Non-pigmented ciliary epithelial cell (primary cell): ENCODE results near the gene TPRKB.
"Not testable (repeated sequence)": the region's sequence is repeated elsewhere in the genome, so short reads cannot be mapped to it uniquely, and the experiment has no call there.

Experiments used
- DNase-seq: peaks from one replicate; pipeline ENCODE4 v3.0.0-alpha.2; 2010; ENCODE audit warnings: low read depth

Gene TPRKB

GRCh38 chr2:73700131-73700611, 37.0 kb downstream of the TPRKB start:
- DNase-seq, result no peak

DNA sequence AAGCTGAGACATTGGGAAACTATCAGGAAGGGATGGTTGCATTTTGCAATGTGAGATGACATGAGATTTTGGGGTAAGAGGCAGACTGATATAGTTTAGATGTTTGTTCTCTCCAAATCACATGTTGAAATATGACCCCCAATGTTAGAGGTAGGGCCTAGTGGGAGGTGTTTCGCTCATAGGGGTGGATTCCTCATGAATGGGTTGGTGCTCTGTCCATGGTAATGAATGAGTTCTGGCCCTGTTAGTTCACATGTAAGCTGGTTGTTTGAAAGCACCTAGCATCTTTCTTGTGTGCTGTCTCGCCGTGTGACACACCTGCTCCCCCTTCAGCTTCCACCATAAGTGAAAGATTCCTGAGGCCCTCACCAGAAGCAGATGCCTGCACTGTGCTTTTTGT, 37.7 kb downstream of the TPRKB start:
- no peak for DNase-seq

DNA sequence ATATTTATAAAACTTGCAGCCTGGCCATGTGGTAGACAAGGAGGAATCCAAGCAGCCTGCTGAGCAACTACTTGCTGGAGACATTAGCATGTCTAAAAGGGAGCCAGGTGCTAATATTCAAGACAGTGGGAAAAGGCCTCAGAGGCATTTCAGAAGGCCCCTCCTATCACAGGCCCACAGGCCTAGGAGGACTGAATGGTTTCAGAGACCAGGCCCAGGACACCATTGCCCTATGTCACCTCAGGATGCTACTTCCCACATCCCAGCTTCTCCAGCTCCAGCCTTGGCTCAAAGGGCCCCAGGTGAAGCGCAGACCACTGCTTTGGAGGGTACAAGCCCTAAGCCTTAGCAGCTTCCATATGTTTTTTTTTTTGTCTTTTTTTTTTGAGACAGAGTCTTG, 39.0 kb downstream of the TPRKB start:
- DNase-seq, result no peak

- no peak for DNase-seq
These were observed 39.5 kb downstream of the TPRKB start for GRCh38 chr2:73697606-73698005.

GRCh38 chr2:73696985-73697384, 40.2 kb downstream of the TPRKB start:
- not testable (repeated sequence) for DNase-seq

DNA sequence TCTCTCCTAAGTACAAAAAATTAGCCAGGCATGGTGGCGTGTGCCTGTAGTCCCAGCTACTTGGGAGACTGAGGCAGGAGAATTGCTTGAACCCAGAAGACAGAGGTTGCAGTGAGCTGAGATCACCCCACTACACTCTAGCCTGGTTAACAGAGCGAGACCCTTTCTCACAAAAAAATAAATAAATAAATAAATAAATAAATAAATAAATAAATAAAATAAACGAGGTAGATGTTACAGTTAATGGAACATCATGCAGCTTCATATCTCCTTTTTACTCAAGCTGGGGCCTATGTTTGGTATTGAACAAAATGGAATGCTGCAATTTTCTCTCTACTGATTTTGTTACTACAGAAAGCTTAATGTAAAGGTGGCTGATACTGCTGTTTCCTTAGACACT, 40.6 kb downstream of the TPRKB start:
- not testable (repeated sequence) for DNase-seq

DNA sequence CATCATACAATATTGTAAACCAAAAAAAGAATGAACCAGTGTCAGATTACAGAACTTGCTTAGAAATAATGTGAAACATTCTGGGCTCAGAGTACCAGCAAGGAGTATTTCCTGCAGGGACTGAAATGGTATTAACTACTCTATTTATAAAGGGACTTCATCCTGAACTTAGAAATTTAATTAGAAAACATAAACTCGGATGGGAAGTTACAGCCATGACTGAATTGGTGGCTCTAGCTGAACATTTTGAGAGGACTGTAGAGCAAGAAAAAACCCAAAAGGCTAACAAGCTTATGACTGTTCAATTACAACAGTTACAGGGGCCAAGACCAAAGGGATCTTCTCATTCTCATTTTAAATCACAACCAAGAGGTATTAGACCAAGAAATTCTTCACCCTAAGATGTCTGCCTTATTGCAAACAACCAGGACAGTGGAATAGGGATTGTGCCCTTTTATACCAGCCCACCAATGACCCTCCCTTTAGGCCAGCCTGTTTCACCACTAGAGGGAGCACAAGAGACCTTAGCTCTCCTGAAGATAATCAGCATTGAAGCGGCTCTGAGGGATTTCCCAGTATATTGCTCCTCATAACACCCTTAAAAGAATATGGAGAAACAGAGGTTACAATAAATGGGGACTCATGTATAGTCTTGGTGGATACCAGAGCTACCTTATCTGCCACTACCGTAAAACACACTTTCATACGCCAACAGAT, 46.6 kb downstream of the TPRKB start:
- not testable (repeated sequence) for DNase-seq

GRCh38 chr2:73688494-73688893, 48.7 kb downstream of the TPRKB start:
- not testable (repeated sequence) for DNase-seq

GRCh38 chr2:73685764-73686438, 51.2 kb downstream of the TPRKB start:
- no peak for DNase-seq

- DNase-seq, result not testable (repeated sequence)
These were observed 52.2 kb downstream of the TPRKB start for GRCh38 chr2:73684905-73685304.

DNA sequence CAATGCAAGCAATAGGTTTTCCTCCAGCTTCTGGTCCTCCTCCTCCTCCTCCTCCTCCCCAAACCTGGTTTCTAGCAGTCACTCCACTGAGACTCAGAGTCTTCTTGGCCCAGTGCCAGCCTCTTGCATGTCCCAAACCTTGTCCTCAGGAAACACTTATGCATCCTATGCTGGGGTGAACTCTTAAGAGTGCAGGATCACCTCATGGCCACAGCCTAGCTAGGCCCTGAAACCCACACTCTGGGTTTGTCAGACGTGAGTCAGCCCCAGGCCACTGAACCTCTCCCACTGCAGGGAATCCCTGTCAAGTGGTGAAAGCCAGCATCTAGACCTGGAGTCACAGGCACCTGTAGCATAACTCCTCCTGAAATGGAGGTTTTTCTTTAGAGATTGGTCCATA, 52.8 kb downstream of the TPRKB start:
- not testable (repeated sequence) for DNase-seq

- not testable (repeated sequence) for DNase-seq
These were observed 57.1 kb downstream of the TPRKB start for GRCh38 chr2:73679951-73680571.
